Measurements from ENCODE around the gene IGFBP6. TPM values are rescaled to one million over a fixed set of nuclear protein-coding genes. Genes with fewer than 3 reads are reported as not detected.

Gene IGFBP6
- total RNA-seq, 3 donors from 2014 or later (not counting 1 experiment from before 2014, with no cell fraction given): 0.61 TPM; not detected in 2

DNA sequence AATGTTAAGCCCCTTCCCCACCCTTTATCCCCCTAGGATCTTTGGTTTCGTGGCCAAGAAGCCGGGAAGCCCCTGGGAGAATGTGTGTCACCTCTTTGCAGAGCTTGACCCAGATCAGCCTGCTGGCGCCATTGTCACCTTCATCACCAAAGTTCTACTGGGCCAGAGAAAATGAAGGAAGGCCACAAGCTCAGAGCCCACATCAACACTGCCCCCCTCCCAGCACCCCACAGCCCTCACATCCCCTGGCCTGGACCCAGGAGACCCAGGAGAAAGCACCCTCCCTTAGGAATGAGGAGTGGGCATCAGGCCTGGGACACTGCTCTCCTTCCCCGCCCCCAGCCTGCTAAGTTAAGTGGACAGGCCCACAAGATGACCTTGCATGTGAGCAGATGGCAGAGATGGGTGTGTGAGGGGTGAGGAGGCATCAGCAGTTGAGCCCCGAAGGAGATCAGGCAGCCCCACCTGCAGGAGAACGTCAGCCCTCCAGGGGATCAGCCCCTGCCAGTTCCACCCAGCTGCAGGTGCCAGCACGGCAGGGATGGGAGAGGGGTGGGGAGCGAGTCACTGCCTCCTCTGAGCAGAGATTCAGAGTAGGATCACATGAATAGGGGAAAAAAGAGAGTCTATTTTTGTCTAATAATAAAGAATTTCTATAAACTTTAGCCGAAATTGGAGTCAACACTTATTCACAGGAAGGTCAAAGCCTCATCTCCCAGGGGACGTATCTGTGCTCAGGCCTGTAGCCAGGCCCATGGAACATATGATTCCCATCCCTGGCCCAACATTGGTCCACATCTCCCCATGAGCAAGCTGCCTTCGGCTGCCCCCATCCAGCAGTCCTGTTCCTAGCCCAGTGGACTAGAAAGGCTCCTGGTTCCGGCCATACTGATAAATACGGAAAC is 33.5 kb upstream of the IGFBP6 start:
- no peak overlapping the region for H3K4me3 ChIP-seq (ENCODE audit: low read length)
- H3K36me3 Mint-ChIP-seq: no peaks in the 10 kb centered on the region
- H3K27me3 Mint-ChIP-seq (ENCODE audit: low read depth in 2 of 2): peaks cover 0 to 2% of the 10 kb centered on the region in 2 donors
- DNase-seq (no peak), ATAC-seq (no peak)
- no peak overlapping the region for H3K27ac ChIP-seq (ENCODE audit: low read length)
- H3K4me3 Mint-ChIP-seq: no peak overlapping the region
- 90% methylated on average over 13 of the region's 13 CpGs for WGBS (ENCODE audit: insufficient coverage)
- H3K4me1 Mint-ChIP-seq: peaks cover 0 to 14% of the 10 kb centered on the region in 2 donors
- no peaks in the 10 kb centered on the region for H3K4me1 ChIP-seq (ENCODE audit: control insufficient read depth, insufficient read depth, low read length)
- TF ChIP-seq, protein P1, sequence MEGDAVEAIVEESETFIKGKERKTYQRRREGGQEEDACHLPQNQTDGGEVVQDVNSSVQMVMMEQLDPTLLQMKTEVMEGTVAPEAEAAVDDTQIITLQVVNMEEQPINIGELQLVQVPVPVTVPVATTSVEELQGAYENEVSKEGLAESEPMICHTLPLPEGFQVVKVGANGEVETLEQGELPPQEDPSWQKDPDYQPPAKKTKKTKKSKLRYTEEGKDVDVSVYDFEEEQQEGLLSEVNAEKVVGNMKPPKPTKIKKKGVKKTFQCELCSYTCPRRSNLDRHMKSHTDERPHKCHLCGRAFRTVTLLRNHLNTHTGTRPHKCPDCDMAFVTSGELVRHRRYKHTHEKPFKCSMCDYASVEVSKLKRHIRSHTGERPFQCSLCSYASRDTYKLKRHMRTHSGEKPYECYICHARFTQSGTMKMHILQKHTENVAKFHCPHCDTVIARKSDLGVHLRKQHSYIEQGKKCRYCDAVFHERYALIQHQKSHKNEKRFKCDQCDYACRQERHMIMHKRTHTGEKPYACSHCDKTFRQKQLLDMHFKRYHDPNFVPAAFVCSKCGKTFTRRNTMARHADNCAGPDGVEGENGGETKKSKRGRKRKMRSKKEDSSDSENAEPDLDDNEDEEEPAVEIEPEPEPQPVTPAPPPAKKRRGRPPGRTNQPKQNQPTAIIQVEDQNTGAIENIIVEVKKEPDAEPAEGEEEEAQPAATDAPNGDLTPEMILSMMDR (IDR thresholded peaks at IDR 0.05): no peak
- no peak overlapping the region for H3K27ac Mint-ChIP-seq
- no peaks in the 10 kb centered on the region for H3K9me3 ChIP-seq (ENCODE audit: control insufficient read depth, insufficient read depth, low read length)
- H3K9me3 Mint-ChIP-seq: no peaks in the 10 kb centered on the region
- H3K36me3 ChIP-seq (ENCODE audit: control insufficient read depth, insufficient read depth, low read length): peaks cover 36% of the 10 kb centered on the region
- intact Hi-C loops (cut with micrococcal nuclease): loop anchor here (10.0 kb wide), 1 partner anchor 281 kb away; no protein-coding TSS in a partner anchor
- H3K27me3 ChIP-seq (ENCODE audit: control insufficient read depth, insufficient read depth, low read length): no peaks in the 10 kb centered on the region

DNA sequence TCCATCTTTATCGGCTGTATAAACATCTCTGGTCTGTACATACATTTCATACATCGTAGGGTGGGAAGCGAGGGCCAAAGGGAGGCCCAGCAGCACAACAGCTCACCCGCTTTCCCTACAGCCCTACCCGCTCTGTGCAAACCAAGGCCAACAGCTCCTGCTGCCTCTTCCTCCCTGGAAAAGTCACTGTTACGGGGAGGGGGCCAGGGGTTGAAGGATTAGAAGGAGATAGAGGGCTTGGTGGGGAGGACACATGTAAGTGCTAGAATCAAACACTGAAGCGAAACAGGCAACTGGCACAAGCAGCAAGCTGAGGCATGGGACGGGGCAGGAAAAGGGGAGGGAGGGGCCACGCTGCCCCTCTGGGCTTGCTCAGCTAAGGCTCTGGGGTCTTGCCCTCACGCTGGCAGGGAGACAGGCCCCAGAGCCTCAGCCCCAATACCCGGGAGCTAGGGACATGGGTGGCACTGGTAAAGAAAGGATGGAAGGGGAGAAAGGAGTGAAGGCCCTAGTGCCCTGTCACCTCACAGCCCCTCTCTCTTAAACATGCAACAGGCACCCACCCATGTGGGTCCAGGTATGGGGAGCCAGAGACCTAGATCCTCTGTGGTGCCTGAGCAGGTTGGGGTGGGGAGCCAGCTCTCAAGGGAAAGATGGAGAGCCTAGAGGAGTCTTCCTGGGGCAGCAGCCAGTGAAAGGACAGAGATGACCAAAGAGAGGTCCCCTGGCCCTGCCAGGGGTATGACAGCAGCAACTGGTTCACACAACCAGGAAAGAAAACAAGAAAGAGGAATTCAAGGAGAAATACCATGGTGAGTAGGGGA is 32.6 kb upstream of the IGFBP6 start:
- Mint-ChIP-seq H3K27me3 (ENCODE audit: low read depth in 2 of 2) (peaks cover 0 to 2% of the 10 kb centered on the region in 2 donors), H3K4me3 (no peak overlapping the region), H3K9me3 (no peaks in the 10 kb centered on the region), H3K36me3 (no peaks in the 10 kb centered on the region), H3K27ac (peak overlapping the region in 1 of 2 donors; percentile 15), H3K4me1 (peaks cover 0 to 14% of the 10 kb centered on the region in 2 donors)
- no peak overlapping the region for H3K27ac ChIP-seq (ENCODE audit: low read length)
- no peaks in the 10 kb centered on the region for H3K27me3 ChIP-seq (ENCODE audit: control insufficient read depth, insufficient read depth, low read length)
- ATAC-seq (no peak), DNase-seq (no peak)
- no peaks in the 10 kb centered on the region for H3K4me1 ChIP-seq (ENCODE audit: control insufficient read depth, insufficient read depth, low read length)
- intact Hi-C loops (cut with micrococcal nuclease): loop anchor here (10.0 kb wide), 1 partner anchor 280 kb away; no protein-coding TSS in a partner anchor
- H3K36me3 ChIP-seq (ENCODE audit: control insufficient read depth, insufficient read depth, low read length): peaks cover 36% of the 10 kb centered on the region
- no peak overlapping the region for H3K4me3 ChIP-seq (ENCODE audit: low read length)
- 96% methylated on average over 11 of the region's 11 CpGs for WGBS (ENCODE audit: insufficient coverage)
- no peaks in the 10 kb centered on the region for H3K9me3 ChIP-seq (ENCODE audit: control insufficient read depth, insufficient read depth, low read length)
- TF ChIP-seq, protein P1 (IDR thresholded peaks at IDR 0.05): no peak

DNA sequence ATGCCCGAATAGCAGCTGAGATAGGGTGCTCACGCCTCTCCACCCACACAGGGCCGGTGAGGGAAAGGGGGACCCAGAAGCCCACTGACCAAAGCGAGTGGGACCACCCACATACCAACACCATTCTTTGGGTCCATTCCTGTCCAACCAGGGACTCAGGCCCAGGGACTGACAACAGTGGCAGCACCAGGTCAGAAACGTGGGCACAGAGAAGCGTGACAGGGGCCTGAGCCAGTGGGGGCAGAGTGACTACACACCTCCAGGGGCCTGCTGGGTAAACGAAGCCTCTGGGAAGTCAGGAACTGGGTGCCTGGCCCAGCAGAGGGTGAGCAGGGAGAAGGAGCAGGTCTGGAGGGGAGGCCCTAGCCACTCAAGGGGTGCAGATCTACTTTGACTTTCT is 32.0 kb upstream of the IGFBP6 start:
- Mint-ChIP-seq H3K9me3 (no peaks in the 10 kb centered on the region), H3K27me3 (ENCODE audit: low read depth in 2 of 2) (no peaks in the 10 kb centered on the region), H3K4me1 (peaks cover 3 to 14% of the 10 kb centered on the region in 2 donors), H3K27ac (peak overlapping the region in 1 of 2 donors; percentile 15), H3K4me3 (no peak overlapping the region), H3K36me3 (no peaks in the 10 kb centered on the region)
- Histone ChIP-seq H3K4me3 (ENCODE audit: low read length) (no peak overlapping the region), H3K27ac (ENCODE audit: low read length) (no peak overlapping the region), H3K4me1 (ENCODE audit: control insufficient read depth, insufficient read depth, low read length) (no peaks in the 10 kb centered on the region), H3K36me3 (ENCODE audit: control insufficient read depth, insufficient read depth, low read length) (peaks cover 41% of the 10 kb centered on the region), H3K9me3 (ENCODE audit: control insufficient read depth, insufficient read depth, low read length) (no peaks in the 10 kb centered on the region), H3K27me3 (ENCODE audit: control insufficient read depth, insufficient read depth, low read length) (no peaks in the 10 kb centered on the region)
- WGBS (ENCODE audit: insufficient coverage): 88% methylated on average over 7 of the region's 7 CpGs
- intact Hi-C loops (cut with micrococcal nuclease): loop anchor here (10.0 kb wide), 1 partner anchor 279 kb away; no protein-coding TSS in a partner anchor
- no peak for DNase-seq
- ATAC-seq: no peak
- TF ChIP-seq, protein P1 (IDR thresholded peaks at IDR 0.05): no peak
